OCI-LY1 (cell line): ENCODE results near the gene NUP188.

Experiments
- H2AFZ ChIP-seq: fragments of 200-600 bp; sonication (generic), shearing (Covaris generic); 2 replicates; pipeline ENCODE4 v1.6.0; 2014; ENCODE audit warnings: antibody characterized with exemption, mild to moderate bottlenecking, low read length
- H3F3A ChIP-seq: fragments of 200-600 bp; sonication (generic), shearing (Covaris generic); 2 replicates; pipeline ENCODE4 v1.6.0; 2014; ENCODE audit warnings: mild to moderate bottlenecking, antibody characterized with exemption, low read length, moderate library complexity; ENCODE audit not compliant: insufficient read depth
- H3K27ac ChIP-seq: fragments of 200-600 bp; sonication (generic); 2 replicates; pipeline ENCODE4 v1.5.1; 2014; ENCODE audit warnings: low read length, mixed run types, mild to moderate bottlenecking, low read depth; ENCODE audit not compliant: poor library complexity, severe bottlenecking
- H3K27me3 ChIP-seq: fragments of 200-600 bp; sonication (generic); 2 replicates; pipeline ENCODE4 v1.6.0; 2014; ENCODE audit warnings: antibody characterized with exemption, mild to moderate bottlenecking, low read length, moderate library complexity; ENCODE audit not compliant: insufficient read depth
- H3K36me3 ChIP-seq: fragments of 200-600 bp; sonication (generic); 2 replicates; pipeline ENCODE4 v1.6.1; 2014; ENCODE audit warnings: mild to moderate bottlenecking, antibody characterized with exemption, low read length, moderate library complexity, mixed read lengths; ENCODE audit not compliant: insufficient read depth
- H3K4me1 ChIP-seq: fragments of 200-600 bp; sonication (generic); 2 replicates; pipeline ENCODE4 v1.5.1; 2014; ENCODE audit warnings: mild to moderate bottlenecking, low read length, moderate library complexity; ENCODE audit not compliant: insufficient read depth, severe bottlenecking
- H3K4me2 ChIP-seq: fragments of 200-600 bp; sonication (generic), shearing (Covaris generic); 2 replicates; pipeline ENCODE4 v1.6.1; 2014; ENCODE audit warnings: low read length
- H3K4me3 ChIP-seq: fragments of 200-600 bp; sonication (generic); 2 replicates; pipeline ENCODE4 v1.5.1; 2014; ENCODE audit warnings: low read length, low read depth, mild to moderate bottlenecking, mixed read lengths; ENCODE audit not compliant: poor library complexity, severe bottlenecking
- H3K79me2 ChIP-seq: fragments of 200-600 bp; shearing (Covaris generic); 2 replicates; pipeline ENCODE4 v1.6.1; 2016; ENCODE audit warnings: mixed run types, low read length, mixed read lengths; ENCODE audit not compliant: insufficient read depth
- H3K9ac ChIP-seq: fragments of 200-600 bp; sonication (generic), shearing (Covaris generic); 2 replicates; pipeline ENCODE4 v1.6.1; 2014; ENCODE audit warnings: mild to moderate bottlenecking, low read length, mixed read lengths
- H3K9me2 ChIP-seq: fragments of 200-600 bp; sonication (generic), shearing (Covaris generic); 2 replicates; pipeline ENCODE4 v1.6.1; 2014; ENCODE audit warnings: low read depth, mild to moderate bottlenecking, low read length, mixed read lengths
- H3K9me3 ChIP-seq: fragments of 200-600 bp; shearing (Covaris generic); 2 replicates; pipeline ENCODE4 v1.6.1; 2014; ENCODE audit warnings: low read length, mixed read lengths
- H4K20me1 ChIP-seq: fragments of 200-600 bp; sonication (generic), shearing (Covaris generic); 2 replicates; pipeline ENCODE4 v1.6.0; 2016; ENCODE audit warnings: mild to moderate bottlenecking, low read length; ENCODE audit not compliant: insufficient read depth
- CTCF ChIP-seq: fragments of 200-600 bp; sonication (generic), shearing (Covaris generic); IDR thresholded peaks from 2 replicates; pipeline ENCODE4 v1.5.1; 2017; ENCODE audit warnings: mild to moderate bottlenecking, antibody characterized with exemption, low read length, moderate library complexity, mixed read lengths
- EZH2 ChIP-seq: fragments of 200-600 bp; sonication (generic), shearing (Covaris generic); IDR thresholded peaks from 2 replicates; pipeline ENCODE4 v1.8.0; 2017; ENCODE audit warnings: borderline replicate concordance, mixed run types, mild to moderate bottlenecking, antibody characterized with exemption, low read length, moderate library complexity, mixed read lengths

The NUP188 gene

GRCh38 chr9:128911529-128912035 is 35.9 kb upstream of the NUP188 start:
- H3K27ac ChIP-seq: no peak overlapping the region
- no peaks in the 10 kb centered on the region for H3K9me3 ChIP-seq
- H3K4me3 ChIP-seq: no peak overlapping the region
- no peak overlapping the region for H3K9ac ChIP-seq
- H3K27me3 ChIP-seq: no peaks in the 10 kb centered on the region
- TF ChIP-seq CTCF (no peak), EZH2 (no peak)
- H4K20me1 ChIP-seq: no peaks in the 10 kb centered on the region
- H3F3A ChIP-seq: no peaks in the 10 kb centered on the region
- H3K79me2 ChIP-seq: no peaks in the 10 kb centered on the region
- peaks cover 38% of the 10 kb centered on the region for H3K36me3 ChIP-seq
- H3K9me2 ChIP-seq: no peaks in the 10 kb centered on the region
- H2AFZ ChIP-seq: no peak overlapping the region
- H3K4me1 ChIP-seq: no peaks in the 10 kb centered on the region
- no peak overlapping the region for H3K4me2 ChIP-seq

- H3K4me2 ChIP-seq: no peak overlapping the region
- no peak overlapping the region for H3K9ac ChIP-seq
- H3F3A ChIP-seq: no peaks in the 10 kb centered on the region
- no peaks in the 10 kb centered on the region for H4K20me1 ChIP-seq
- H3K27me3 ChIP-seq: no peaks in the 10 kb centered on the region
- peaks cover 34% of the 10 kb centered on the region for H3K36me3 ChIP-seq
- H3K79me2 ChIP-seq: no peaks in the 10 kb centered on the region
- H3K9me2 ChIP-seq: no peaks in the 10 kb centered on the region
- H3K27ac ChIP-seq: no peak overlapping the region
- H3K4me3 ChIP-seq: no peak overlapping the region
- H3K4me1 ChIP-seq: no peaks in the 10 kb centered on the region
- H2AFZ ChIP-seq: no peak overlapping the region
- no peaks in the 10 kb centered on the region for H3K9me3 ChIP-seq
- TF ChIP-seq CTCF: no peak
- no peak for TF ChIP-seq EZH2
Measured at GRCh38 chr9:128912270-128912853, 35.1 kb upstream of the NUP188 start.

GRCh38 chr9:128913048-128913900 is 34.2 kb upstream of the NUP188 start:
- Histone ChIP-seq H3K4me2 (no peak overlapping the region), H3K9me2 (no peaks in the 10 kb centered on the region), H3K36me3 (peaks cover 33% of the 10 kb centered on the region), H3K27ac (no peak overlapping the region), H3K4me1 (no peaks in the 10 kb centered on the region), H3F3A (no peaks in the 10 kb centered on the region), H2AFZ (no peak overlapping the region), H3K4me3 (no peak overlapping the region), H4K20me1 (no peaks in the 10 kb centered on the region), H3K9ac (no peak overlapping the region), H3K79me2 (no peaks in the 10 kb centered on the region), H3K27me3 (no peaks in the 10 kb centered on the region), H3K9me3 (no peaks in the 10 kb centered on the region)
- TF ChIP-seq CTCF (no peak), EZH2 (no peak)
